Inferior parietal cortex (tissue), 1 donor: ENCODE data around the gene SHROOM3.

ENCODE experiments used
- DNase-seq: peaks from one replicate; pipeline ENCODE4 v3.0.0-alpha.2; 2016; ENCODE audit errors: extremely low spot score

The SHROOM3 gene

DNA sequence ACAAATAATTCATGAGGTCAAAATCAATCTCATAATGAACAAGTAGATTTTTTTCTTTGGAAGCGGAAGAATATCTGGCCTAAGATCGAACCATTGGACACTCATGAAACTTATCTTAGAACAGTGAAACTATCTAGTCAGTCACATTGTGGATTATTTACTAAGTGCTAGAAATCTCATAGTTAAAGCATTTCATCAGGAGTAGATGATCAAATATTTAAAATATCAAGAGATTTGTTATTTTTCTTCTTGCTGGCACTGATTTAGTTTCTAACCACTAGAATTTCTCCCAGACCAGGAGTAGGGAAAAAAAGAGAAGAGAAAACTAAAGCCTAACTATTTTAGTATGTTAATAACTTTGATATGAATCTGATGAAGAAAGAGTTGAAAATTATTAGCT lies 105.5 kb downstream of the SHROOM3 start:
- DNase-seq: no peak

DNA sequence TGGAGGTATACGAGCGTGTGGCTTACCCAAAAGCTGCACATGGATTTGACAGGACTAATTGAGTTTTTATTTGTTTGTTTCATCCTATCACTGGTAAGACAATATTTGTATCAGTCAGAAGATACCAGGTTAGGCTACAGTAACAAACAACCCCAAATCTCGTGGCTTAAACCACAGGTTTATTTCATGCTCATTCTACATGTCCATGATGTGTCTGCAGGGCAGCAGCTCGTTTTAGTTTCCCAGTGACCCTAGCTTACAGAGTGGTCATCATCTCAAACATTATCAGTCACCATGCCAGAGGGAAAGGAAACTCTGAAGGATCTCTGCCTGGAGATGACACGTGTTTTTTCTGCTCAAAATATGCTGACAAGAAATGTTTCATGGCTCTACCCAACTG lies 108.3 kb downstream of the SHROOM3 start:
- no peak for DNase-seq

DNA sequence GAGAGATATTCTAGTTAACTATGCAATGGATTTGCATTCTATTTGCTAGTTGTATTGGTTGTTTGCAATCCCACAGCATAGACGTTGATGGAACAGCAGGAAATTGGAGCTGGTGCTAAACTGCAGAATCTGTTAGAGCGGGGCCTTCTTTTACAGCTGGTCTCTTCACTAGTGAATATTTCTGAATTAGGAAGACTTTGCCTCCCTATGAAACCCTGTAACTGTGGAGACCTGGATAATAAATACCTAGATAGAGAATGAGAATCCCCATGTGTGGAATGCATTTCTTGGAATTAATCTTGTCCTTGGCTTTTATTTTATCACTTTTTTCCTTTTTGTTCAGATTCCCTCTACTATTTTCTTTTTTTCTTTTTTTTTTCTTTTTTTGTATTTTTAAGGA lies 109.7 kb downstream of the SHROOM3 start:
- no peak for DNase-seq

DNA sequence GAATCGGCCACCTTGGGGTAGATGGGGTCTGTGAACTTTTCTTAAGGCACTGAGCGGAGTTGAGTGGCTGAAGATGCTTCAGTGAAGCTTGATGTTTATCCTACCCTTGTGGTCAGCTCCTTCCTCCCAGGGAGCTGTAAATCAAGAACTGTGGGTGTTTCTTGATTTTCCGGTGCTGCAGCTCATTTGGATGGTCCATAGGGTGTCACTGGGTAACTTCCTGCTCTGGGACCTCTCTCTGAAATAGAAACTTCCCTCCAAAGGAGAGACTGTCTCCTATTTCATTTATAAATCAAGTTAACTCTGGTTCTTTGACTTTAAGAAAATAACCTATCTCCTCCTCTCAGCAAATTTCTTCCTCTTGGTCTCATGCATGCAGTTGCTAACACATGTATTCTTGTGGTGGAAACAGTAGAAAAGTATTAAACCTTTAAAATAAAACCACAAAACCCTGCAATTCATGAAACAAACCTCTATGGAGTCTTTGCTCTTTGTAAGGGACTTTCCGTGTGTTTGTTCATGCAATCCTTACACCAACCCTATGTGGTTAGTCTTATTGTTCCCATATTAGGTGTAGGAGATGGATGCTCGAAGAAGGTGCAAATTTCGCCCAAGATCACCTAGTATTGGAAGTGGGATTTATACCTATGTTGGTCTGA lies 110.3 kb downstream of the SHROOM3 start:
- no peak for DNase-seq

DNA sequence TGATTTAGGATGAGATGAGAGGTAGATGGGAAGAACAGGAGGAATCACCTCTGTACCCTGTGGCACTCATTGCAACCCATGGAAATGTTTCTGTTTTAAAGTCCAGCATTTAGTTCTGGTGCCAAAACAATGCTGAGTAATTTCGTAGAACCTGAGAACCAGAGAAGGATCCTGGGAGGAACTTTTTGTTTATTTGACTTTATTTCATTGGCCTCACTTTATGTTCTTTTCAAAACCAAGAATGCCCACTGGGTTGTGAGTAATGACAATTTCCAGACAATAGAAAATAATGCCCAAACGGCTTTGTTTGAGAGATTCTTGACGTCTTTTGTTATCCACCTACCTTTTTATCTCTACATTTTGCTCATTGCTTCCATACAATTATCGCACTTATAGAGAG lies 111.3 kb downstream of the SHROOM3 start:
- DNase-seq: no peak

DNA sequence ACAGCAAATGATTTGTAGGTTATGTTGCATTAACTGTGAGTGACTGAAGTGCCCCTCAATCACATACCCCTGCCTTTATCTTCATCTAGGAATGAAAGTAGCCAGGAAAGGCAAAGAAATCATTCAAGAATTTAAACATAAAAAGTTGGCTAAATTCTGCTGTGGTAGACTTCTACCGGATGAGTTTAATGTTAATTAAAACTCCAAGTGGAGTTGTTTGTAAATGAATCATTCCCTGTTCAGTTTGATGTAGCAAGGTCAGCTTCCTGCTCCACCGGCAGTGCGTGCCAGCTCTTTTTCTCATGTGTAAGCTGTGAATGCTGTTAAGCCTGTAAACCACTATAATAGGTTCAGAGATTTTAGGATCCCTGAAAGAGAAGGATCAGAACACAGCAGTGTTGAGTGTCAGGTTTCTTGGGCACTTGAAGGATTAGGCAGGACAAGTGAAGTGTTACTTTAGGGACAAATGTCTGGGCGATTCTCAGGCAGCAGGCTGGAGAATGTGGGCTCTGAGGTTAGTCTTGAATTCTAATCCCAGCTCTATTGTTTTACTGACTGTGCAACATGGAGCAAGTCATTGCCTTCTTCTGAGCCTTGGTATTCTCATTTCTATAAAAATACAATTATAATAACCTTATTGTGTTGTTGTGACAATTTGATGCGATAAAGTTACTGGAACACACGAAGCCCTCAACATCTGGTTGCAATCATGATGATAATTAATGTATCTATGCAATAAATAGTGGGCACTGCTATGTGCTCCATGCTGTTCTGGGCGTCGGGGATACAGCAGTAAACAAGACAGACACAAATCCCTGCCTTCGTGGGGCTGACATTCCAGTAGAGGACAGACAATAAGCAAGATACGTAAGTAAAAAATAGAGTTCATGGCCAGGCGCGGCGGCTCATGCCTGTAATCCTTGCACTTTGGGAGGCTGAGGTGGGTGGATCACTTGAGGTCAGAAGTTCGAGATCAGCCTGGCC lies 112.0 kb downstream of the SHROOM3 start:
- no peak for DNase-seq

DNA sequence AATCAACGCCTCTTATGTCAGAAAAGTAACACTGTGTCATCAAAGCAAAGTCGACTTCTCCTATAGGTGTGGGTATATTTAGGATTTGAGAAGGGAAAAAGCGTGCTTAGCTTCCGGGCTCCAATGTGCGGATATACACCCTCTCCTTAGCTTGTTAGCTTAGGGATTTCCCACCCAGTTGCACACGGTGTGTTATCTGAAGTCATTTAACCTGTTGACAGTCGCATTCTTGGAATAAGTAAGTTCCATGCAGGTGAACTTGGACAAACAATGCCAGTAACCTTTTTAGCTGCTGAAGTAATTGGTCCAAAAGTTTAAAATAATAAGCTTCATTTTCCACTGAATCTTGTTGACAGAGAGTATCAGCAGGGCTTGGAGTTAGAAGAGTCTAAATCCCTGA lies 113.7 kb downstream of the SHROOM3 start:
- no peak for DNase-seq

DNA sequence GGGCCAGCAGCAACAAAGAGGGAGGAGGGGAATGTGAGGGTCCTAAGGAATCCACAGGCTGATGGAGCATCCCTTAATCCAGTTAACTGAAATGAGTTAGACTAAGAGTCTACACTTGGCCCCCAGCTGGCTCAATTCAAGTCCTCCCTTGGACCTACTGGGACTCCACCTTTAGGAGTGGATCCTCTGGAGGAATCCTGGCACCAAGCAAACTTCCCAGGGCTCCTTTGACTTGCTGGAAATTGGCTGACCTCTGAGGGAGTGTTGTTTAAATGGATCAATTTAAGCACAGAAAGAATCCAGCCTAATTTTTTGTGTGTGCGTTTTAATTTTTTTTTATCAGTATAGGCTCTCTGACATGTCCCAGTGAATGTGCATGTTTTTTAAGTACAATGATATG lies 114.7 kb downstream of the SHROOM3 start:
- DNase-seq: no peak

DNA sequence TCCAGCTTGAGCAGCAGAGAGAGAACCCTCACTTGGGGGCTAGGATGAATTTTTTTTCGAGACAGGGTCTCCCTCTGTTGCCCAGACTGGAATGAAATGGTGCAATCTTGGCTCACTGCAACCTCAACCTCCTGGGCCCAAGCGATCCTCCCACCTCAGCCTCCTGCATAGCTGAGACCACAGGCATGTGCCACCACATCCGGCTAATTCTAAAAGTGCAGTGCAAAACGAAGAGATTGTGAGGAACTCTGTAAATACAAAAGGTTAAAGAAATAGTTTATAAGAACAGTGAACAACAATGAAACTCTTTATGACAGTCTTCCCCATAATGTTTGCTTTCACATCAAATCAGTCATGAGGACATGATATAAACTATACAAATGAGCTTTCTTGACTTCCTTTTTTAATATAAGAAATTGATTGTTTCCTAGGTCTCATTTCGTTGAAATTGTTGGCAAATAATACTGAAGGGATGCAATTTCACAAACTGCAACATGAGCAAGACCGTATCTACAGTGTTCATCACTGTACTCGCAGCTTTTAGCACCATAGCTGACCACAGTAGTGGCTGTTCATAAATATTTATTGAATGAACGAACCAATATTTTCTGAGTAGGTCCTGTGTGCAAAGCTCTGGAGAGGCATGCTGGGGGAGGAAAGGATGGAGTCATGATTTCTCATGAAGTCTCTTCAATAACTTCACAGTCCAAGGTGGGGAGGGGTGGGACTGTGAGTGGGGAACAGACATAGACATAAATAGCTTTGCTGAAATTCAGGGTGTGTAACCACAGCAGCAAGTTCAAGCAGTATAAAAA lies 116.1 kb downstream of the SHROOM3 start:
- DNase-seq: no peak

DNA sequence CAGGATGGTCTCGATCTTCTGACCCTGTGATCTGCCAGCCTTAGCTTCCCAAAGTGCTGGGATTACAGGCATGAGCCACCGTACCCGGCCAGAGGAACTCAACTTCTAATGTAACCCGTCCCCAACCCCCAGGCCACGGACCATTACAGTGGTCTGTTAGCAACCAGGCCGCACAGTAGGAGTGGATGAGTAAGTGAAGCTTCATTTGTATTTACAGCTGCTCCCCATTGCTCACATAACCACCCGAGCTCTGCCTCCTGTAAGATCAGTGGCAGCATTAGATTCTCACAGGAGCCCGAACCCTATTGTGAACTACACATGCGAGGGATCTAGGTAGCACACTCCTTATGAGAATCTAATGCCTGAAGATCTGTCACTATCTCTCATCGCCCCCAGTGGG lies 119.6 kb downstream of the SHROOM3 start:
- DNase-seq: no peak

DNA sequence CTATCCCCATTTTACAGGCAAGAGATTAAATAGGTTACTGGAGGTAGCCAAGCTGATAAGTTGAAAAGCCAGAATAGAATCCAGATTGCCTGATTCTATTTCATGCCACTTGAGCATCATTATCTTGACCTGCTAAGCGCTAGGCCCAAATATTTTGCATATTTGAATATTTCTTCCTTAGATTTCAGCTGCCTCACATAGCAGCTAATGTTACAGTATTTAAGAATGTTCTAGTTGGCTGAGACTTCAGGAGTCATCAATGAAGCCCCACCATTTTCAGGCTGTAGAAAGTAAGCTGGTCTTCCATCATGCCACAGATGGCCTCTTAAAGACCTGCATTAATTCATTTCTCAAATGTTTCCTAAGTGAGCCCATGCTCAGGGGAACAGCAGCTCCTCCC lies 121.4 kb downstream of the SHROOM3 start:
- no peak for DNase-seq

DNA sequence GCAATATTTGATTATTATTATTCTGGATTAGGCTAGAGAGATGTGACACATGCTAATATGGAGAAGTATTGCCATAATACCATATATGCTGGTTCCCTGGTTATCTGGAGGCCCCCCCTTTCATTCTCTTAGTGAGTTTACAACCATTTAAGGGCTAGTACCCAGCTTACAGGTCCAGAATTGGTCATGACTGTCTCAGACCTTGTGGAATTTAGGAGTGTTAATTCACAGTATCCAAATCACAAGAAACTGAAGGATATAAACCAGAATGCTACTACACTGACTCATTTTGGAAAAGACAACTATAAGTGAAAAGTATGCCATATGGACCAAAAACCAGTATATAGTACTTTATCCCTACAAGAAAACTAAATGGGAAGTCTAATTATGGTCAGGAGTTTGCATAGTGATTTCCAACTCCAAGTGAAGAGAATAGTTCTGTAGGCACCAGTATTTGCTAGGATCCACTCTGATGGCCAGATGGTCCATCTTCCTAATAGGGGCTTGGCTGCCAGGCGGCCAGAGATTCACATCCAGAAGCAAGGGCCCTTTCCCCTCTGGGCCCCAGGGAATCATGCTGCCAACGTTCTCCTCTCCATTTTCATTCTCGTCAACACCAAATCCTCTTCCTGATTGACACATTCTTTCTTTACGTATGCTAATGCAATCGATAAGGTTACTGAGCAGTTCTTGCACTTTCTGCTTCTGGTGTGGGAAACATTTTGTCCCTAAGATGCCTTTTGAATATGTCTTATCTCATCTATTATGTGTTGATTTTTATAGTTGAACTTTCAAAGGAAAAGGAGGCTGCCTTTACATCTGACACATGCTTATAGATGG lies 123.6 kb downstream of the SHROOM3 start:
- no peak for DNase-seq

DNA sequence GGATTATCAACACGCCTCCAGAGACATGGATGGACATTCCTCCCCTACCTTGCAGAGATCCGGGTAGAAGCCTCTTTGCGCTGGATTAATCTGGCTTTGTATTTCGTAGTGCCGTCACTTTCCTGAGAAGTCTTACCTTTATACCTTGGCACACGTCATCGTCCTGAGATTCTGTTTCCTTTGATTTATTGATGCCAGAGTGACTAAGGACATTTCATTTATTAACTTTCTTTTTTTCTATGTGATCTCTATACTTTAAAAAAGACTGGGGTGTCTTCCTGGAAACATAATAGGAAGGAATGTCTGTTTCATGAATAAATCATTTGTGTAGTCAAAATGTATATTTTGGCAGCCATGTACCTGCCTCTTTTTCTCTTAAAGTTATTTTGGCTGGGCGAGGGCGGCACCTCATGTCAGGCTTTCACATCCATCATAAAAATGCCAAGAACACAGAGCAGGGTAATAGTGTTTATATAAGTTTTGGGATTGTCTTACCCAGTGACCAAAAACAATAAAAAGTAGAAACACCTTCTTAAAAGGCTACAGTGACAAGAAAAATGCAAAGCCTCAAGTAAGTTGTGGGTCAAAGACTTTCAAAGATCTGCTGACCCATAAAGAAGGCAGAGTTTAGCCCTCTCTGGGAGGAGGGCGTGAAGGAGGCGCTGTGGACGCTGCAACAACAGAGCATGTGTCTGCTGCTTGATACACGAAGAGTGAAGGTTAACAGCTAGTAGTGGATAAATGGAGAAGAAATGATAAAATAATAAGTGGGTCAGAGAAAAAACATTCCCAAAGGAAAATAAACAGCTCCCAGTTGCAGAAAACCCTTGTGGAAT lies 124.4 kb downstream of the SHROOM3 start:
- DNase-seq: no peak

DNA sequence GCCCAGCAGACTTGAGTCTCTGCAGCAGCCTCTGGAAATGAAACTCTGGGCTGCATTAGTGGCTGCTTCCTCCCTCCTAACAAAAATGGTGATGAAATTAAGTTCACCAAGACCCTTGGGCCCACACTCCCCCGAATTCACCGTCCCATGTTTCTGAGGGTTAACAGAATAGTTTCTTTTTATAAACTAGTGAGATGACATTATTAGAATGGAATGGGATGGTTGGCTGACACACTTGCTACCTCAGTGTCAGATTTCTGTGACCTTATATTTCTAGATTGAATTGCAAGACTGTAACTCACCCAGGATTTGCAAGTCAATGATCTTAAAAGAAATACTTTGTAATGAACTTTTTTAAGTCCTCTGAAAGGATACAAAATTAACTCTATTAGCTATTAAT lies 127.1 kb downstream of the SHROOM3 start:
- no peak for DNase-seq

DNA sequence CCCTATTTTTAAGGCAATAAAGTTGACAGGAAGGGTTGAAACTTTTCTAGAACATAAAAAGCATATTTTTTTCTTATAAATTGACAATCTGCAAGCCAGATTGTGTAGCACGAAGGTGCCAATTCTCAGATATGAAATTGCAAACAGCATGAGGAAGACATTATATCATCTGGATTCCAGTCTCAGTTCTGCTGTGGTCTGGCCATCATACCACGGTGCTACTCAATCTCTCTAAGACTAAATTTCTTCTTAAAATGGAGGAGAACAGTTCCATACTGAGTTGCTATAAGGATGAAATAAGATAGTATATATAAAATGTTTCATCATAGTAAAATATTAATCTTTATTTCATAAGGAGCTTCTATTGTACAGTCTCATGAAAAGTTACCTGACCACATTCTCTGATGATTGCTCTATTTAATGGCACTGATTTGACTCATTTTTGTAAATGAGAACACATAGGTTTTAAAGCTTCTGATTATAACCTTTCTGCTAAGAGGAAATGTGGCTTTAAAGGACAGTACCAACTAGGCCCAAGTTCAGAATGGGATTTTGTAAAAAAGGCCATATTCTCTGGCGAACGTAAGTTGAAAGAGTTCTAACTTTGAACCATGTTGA lies 127.9 kb downstream of the SHROOM3 start:
- no peak for DNase-seq

DNA sequence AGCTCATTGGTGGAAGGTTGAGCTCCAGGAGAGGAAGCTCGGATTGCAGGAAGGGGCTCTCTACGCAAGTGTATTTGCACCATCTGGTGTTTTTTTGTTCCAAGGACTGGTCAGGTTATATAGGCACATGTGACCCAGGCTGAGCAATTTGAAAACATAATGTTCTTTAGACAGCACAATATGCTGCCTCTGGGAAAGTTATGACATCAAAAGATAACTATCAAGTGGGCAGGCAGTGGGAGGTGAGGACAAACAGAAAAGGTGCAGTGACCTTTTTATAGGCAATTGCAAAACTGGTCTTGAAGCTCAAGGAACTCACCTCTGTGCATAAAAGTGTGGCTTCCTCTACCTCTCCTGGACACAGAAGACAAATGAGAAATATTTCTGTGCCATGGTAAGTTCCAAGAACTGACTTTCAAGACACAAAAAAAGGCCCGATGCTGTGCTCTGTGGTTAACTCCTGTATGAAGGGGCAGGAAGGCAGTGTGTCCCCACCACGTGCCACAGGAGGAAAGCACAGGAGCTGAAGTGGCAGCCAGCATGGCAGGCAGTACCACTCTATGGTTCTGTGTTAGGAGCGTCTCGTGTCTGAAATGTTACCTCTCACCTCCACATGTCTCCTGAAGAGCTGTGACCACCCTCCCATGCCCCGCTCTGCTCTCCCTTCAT lies 128.6 kb downstream of the SHROOM3 start:
- DNase-seq: no peak

DNA sequence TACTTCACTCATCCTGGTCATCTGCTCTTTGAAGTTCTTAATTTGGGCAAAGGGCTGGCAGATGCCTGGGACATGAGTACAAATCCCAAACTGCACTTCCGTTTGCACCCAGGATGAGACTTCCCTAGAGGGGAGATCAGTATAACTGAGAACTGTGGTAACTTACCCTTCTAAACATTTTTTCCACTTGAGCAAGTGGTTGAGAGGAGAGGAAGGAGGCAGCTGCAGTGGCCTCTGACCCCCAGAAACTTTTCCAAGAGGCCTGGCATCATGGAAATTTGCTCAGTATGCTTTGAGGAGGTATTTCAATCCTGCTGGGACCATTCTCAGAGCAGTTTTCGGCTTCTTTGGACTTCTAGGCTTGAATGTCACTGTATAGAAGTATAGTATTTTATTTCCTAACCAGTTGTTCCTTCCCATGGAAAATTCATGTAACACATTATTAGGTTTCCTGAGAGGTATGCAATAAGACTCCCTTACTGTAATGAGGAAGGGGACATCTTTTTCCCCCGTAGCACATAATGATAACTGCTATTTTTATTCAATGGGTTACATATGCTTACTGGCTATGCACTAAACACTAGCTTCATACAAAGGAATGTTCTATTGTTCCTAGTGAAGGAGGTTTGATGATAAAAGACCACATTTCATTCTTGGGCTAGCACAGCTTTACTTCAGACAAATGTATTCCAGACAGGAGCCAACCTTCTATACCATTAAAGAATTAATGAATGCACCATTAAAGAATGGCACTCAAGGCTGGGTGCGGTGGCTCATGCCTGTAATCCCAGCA lies 129.3 kb downstream of the SHROOM3 start:
- no peak for DNase-seq

DNA sequence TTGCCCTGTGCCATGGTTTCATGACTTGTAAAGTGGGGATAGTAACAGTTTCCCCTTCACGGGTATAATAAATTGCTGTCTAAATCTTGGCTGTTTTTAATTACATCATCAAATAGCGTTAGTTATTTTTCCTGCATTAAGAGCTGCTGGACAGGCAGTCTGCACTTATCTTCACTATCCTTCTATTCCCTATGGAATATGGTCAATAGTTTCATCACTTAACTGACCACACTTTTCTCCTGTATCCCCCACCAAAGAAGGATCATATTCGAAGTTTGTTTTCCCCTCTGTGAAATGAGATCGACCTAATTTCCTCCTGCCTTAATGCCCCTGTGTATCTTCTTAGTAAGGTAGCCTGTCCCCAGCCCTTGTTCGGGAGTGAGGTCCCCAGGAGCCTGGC lies 133.2 kb downstream of the SHROOM3 start:
- DNase-seq: no peak

DNA sequence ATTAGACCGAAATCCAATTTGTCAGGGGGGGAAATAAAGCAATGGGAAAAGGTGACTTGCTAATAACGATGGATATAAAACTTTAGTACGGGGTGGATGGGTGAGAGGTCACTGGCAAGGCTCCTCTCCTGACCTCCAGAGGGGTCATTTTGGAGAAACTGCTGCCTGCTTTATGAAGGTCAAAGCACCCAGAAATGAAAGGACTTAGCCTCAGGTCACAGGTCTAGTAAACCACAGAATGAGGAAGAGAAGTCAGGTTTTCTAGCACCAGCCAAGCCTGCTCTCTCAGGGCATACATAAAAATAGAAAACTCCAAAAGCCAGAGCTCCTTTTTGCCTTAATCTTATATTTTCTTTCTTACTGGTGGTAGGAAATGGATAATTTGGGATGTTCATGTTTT lies 134.2 kb downstream of the SHROOM3 start:
- no peak for DNase-seq
